Measurements from ENCODE around the gene SCD5.

DNA sequence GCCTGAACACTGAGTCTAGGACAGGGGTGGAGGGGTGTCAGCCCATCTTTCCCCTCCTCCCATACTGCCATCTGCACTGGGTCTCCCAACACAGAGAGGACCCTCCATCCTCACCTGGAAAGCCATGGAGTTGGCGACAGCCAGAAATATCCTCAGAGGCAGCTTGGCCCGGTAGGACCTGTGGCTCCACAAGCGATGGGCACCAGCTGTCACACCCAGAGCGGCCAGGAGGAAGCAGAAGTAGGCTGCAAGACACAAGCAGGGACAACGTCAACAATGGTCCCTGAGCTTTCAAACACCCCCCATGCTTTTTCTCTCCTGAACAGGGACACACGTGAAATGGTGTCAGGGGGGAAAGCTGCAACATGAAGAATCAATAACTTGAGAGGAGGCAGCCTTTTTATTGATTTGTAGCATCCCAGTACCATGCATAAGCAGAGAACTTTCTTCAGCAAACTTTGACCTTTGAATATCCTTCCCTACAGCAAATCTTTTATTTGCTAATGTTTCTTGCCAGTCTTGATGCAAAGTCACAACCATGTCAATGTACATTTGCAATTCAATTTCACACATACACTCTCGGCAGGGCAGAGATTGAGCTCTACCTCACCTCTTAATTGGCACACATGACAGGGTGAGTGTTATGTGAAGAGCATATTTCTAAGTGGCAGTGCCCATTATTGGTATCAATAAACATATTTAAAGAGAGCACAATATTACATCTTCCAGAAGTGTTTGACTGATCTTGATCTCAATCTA, 93.2 kb downstream of the SCD5 start:
- TF ChIP-seq, protein P1, sequence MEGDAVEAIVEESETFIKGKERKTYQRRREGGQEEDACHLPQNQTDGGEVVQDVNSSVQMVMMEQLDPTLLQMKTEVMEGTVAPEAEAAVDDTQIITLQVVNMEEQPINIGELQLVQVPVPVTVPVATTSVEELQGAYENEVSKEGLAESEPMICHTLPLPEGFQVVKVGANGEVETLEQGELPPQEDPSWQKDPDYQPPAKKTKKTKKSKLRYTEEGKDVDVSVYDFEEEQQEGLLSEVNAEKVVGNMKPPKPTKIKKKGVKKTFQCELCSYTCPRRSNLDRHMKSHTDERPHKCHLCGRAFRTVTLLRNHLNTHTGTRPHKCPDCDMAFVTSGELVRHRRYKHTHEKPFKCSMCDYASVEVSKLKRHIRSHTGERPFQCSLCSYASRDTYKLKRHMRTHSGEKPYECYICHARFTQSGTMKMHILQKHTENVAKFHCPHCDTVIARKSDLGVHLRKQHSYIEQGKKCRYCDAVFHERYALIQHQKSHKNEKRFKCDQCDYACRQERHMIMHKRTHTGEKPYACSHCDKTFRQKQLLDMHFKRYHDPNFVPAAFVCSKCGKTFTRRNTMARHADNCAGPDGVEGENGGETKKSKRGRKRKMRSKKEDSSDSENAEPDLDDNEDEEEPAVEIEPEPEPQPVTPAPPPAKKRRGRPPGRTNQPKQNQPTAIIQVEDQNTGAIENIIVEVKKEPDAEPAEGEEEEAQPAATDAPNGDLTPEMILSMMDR (IDR thresholded peaks at IDR 0.05): no peak
- TF ChIP-seq POLR2A (IDR thresholded peaks at IDR 0.05): no peak

All from Peyer's patch (tissue), 4 donors.